Mesendoderm (in vitro differentiated cells): ENCODE data around the gene TOGARAM2.

ENCODE experiments used
- DNase-seq: peaks from one replicate; pipeline ENCODE4 v3.0.0; 2013
- H2AK5ac ChIP-seq: 2 replicates; pipeline ENCODE4 v1.6.1; 2013; ENCODE audit warnings: low read length, inconsistent platforms
- H2BK120ac ChIP-seq: 2 replicates; pipeline ENCODE4 v1.6.1; 2013; ENCODE audit warnings: low read depth, mild to moderate bottlenecking, low read length, moderate library complexity, mixed read lengths
- H2BK15ac ChIP-seq: replicated peaks from 2 replicates; pipeline ENCODE4 v1.6.1; 2013; ENCODE audit warnings: low read depth, mild to moderate bottlenecking, moderate library complexity
- H2BK5ac ChIP-seq: 2 replicates; pipeline ENCODE4 v1.6.1; 2013; ENCODE audit warnings: low read length, inconsistent platforms
- H3K18ac ChIP-seq: 2 replicates; pipeline ENCODE4 v1.6.1; 2013; ENCODE audit warnings: mild to moderate bottlenecking, low read length, mixed read lengths
- H3K23ac ChIP-seq: one replicate; pipeline ENCODE4 v1.6.1; 2013; ENCODE audit warnings: low read length
- H3K27ac ChIP-seq: 2 replicates; pipeline ENCODE4 v1.5.1; 2013; ENCODE audit warnings: low read depth, mild to moderate bottlenecking, inconsistent platforms, low read length, moderate library complexity
- H3K27me3 ChIP-seq: 2 replicates; pipeline ENCODE4 v1.6.1; 2013; ENCODE audit warnings: low read length, control low read depth, mild to moderate bottlenecking, inconsistent platforms; ENCODE audit not compliant: insufficient read depth, poor library complexity
- H3K36me3 ChIP-seq: 2 replicates; pipeline ENCODE4 v1.6.1; 2013; ENCODE audit warnings: low read length, inconsistent platforms; ENCODE audit not compliant: control insufficient read depth, insufficient read depth
- H3K4ac ChIP-seq: one replicate; pipeline ENCODE4 v1.6.1; 2013; ENCODE audit warnings: low read depth, mild to moderate bottlenecking, low read length, moderate library complexity
- H3K4me1 ChIP-seq: 2 replicates; pipeline ENCODE4 v1.6.1; 2013; ENCODE audit warnings: low read depth, low read length, inconsistent platforms; ENCODE audit not compliant: control insufficient read depth
- H3K4me2 ChIP-seq: 2 replicates; pipeline ENCODE4 v1.6.1; 2013; ENCODE audit warnings: low read length
- H3K4me3 ChIP-seq: 2 replicates; pipeline ENCODE4 v1.5.1; 2013; ENCODE audit warnings: mild to moderate bottlenecking, low read length
- H3K56ac ChIP-seq: one replicate; pipeline ENCODE4 v1.6.1; 2013; ENCODE audit warnings: low read length
- H3K79me1 ChIP-seq: 2 replicates; pipeline ENCODE4 v1.6.1; 2013; ENCODE audit warnings: low read length, inconsistent platforms
- H3K79me2 ChIP-seq: 2 replicates; pipeline ENCODE4 v1.6.1; 2013; ENCODE audit warnings: mild to moderate bottlenecking, low read length; ENCODE audit not compliant: control insufficient read depth, insufficient read depth
- H3K9ac ChIP-seq: 2 replicates; pipeline ENCODE4 v1.6.1; 2013; ENCODE audit warnings: low read length, inconsistent platforms
- H4K5ac ChIP-seq: one replicate; pipeline ENCODE4 v1.6.1; 2013; ENCODE audit warnings: low read length
- H4K8ac ChIP-seq: one replicate; pipeline ENCODE4 v1.6.1; 2013; ENCODE audit warnings: low read depth, mild to moderate bottlenecking, control low read depth, low read length, moderate library complexity
- WGBS: extraction: QIAGEN DNeasy Blood & Tissue Kit; methylation state at CpG from one replicate; pipeline ENCODE4 v1.1.7; 2013; ENCODE audit warnings: low lambda C conversion rate, missing lambda C conversion rate; ENCODE audit not compliant: insufficient coverage; ENCODE audit errors: extremely low coverage; 5-methylcytosine and 5-hydroxymethylcytosine counted together

The TOGARAM2 gene

GRCh38 chr2:29072251-29072650 lies 91.2 kb downstream of the TOGARAM2 start:
- H3K18ac ChIP-seq = no peak overlapping the region
- no CpG with 5 or more reads among the region's 8 CpGs for WGBS

GRCh38 chr2:29072971-29073725 lies 92.0 kb downstream of the TOGARAM2 start:
- H2AK5ac ChIP-seq = no peak overlapping the region
- no peak overlapping the region for H2BK120ac ChIP-seq
- no peak overlapping the region for H3K23ac ChIP-seq
- H2BK15ac ChIP-seq = no peak overlapping the region
- no peaks in the 10 kb centered on the region for H3K4me1 ChIP-seq
- no peak overlapping the region for H3K4ac ChIP-seq
- H3K36me3 ChIP-seq = no peaks in the 10 kb centered on the region
- H3K27me3 ChIP-seq = no peaks in the 10 kb centered on the region
- no peak overlapping the region for H3K9ac ChIP-seq
- no peak for DNase-seq
- H4K8ac ChIP-seq = no peak overlapping the region
- H3K18ac ChIP-seq = no peak overlapping the region
- H3K4me2 ChIP-seq = no peak overlapping the region
- WGBS = no CpG with 5 or more reads among the region's 12 CpGs
- H2BK5ac ChIP-seq = no peak overlapping the region
- no peaks in the 10 kb centered on the region for H3K79me2 ChIP-seq
- H3K27ac ChIP-seq = no peak overlapping the region
- no peak overlapping the region for H3K4me3 ChIP-seq
- H4K5ac ChIP-seq = no peak overlapping the region
- no peaks in the 10 kb centered on the region for H3K79me1 ChIP-seq
- H3K56ac ChIP-seq = no peak overlapping the region

More at GRCh38 chr2:29072251-29072650, 91.2 kb downstream of the TOGARAM2 start:
- Histone ChIP-seq H3K4me1 (no peaks in the 10 kb centered on the region), H2BK5ac (no peak overlapping the region), H4K5ac (no peak overlapping the region), H3K4ac (no peak overlapping the region), H3K36me3 (no peaks in the 10 kb centered on the region), H3K23ac (no peak overlapping the region), H4K8ac (no peak overlapping the region), H3K79me1 (no peaks in the 10 kb centered on the region), H3K9ac (no peak overlapping the region), H3K56ac (no peak overlapping the region), H3K4me2 (no peak overlapping the region), H3K4me3 (no peak overlapping the region), H2AK5ac (no peak overlapping the region), H3K27me3 (no peaks in the 10 kb centered on the region), H2BK120ac (no peak overlapping the region), H3K27ac (no peak overlapping the region), H2BK15ac (no peak overlapping the region), H3K79me2 (no peaks in the 10 kb centered on the region)
- no peak for DNase-seq

- no peaks in the 10 kb centered on the region for H3K79me2 ChIP-seq
- no peak overlapping the region for H3K9ac ChIP-seq
- H4K8ac ChIP-seq = no peak overlapping the region
- no peak overlapping the region for H3K23ac ChIP-seq
- H3K27me3 ChIP-seq = no peaks in the 10 kb centered on the region
- no peak overlapping the region for H2BK15ac ChIP-seq
- H3K4me2 ChIP-seq = no peak overlapping the region
- no peak for DNase-seq
- no peak overlapping the region for H3K4ac ChIP-seq
- no peak overlapping the region for H3K56ac ChIP-seq
- no peak overlapping the region for H3K4me3 ChIP-seq
- no peaks in the 10 kb centered on the region for H3K4me1 ChIP-seq
- no peaks in the 10 kb centered on the region for H3K36me3 ChIP-seq
- H3K79me1 ChIP-seq = no peaks in the 10 kb centered on the region
- no peak overlapping the region for H4K5ac ChIP-seq
- no peak overlapping the region for H2AK5ac ChIP-seq
- no peak overlapping the region for H3K27ac ChIP-seq
- H2BK5ac ChIP-seq = no peak overlapping the region
- WGBS = no CpG with 5 or more reads among the region's 4 CpGs
- no peak overlapping the region for H3K18ac ChIP-seq
- no peak overlapping the region for H2BK120ac ChIP-seq
Observed at GRCh38 chr2:29073933-29074332, 92.8 kb downstream of the TOGARAM2 start.

- H2BK15ac ChIP-seq = no peak within 1 kb of the TSS
- no peaks in the 10 kb centered on the region for H3K79me2 ChIP-seq
- H3K79me1 ChIP-seq = no peaks in the 10 kb centered on the region
- no peaks in the 10 kb centered on the region for H3K36me3 ChIP-seq
- no peak within 1 kb of the TSS for H3K4me3 ChIP-seq
- no peak within 1 kb of the TSS for H3K27ac ChIP-seq
- no peaks in the 10 kb centered on the region for H3K27me3 ChIP-seq
- no peak within 1 kb of the TSS for H4K5ac ChIP-seq
- H3K4me2 ChIP-seq = no peak within 1 kb of the TSS
- H3K18ac ChIP-seq = no peak within 1 kb of the TSS
- H3K23ac ChIP-seq = no peak within 1 kb of the TSS
- DNase-seq = no peak
- no peak within 1 kb of the TSS for H4K8ac ChIP-seq
- no peak within 1 kb of the TSS for H3K9ac ChIP-seq
- WGBS = no CpG with 5 or more reads among the region's 8 CpGs
- no peak within 1 kb of the TSS for H3K4ac ChIP-seq
- H3K56ac ChIP-seq = no peak within 1 kb of the TSS
- H2BK120ac ChIP-seq = no peak within 1 kb of the TSS
- no peaks in the 10 kb centered on the region for H3K4me1 ChIP-seq
- H2BK5ac ChIP-seq = no peak within 1 kb of the TSS
- H2AK5ac ChIP-seq = no peak within 1 kb of the TSS
Observed at GRCh38 chr2:29074411-29074810, 93.3 kb downstream of the TOGARAM2 start, which contains the start of gene PCARE. Gene PCARE (minus strand): TSS chr2:29074523. CDS start chr2:29074261, 262 bp downstream.

- H3K18ac ChIP-seq = no peak overlapping the region
- no peak overlapping the region for H4K5ac ChIP-seq
- no peaks in the 10 kb centered on the region for H3K79me2 ChIP-seq
- H3K79me1 ChIP-seq = no peaks in the 10 kb centered on the region
- no peak overlapping the region for H4K8ac ChIP-seq
- no peak for DNase-seq
- no peak overlapping the region for H2BK120ac ChIP-seq
- H3K4me3 ChIP-seq = no peak overlapping the region
- H3K4ac ChIP-seq = no peak overlapping the region
- no peaks in the 10 kb centered on the region for H3K4me1 ChIP-seq
- no peak overlapping the region for H2BK5ac ChIP-seq
- H2AK5ac ChIP-seq = no peak overlapping the region
- no CpG with 5 or more reads among the region's 14 CpGs for WGBS
- no peak overlapping the region for H2BK15ac ChIP-seq
- H3K4me2 ChIP-seq = no peak overlapping the region
- no peak overlapping the region for H3K27ac ChIP-seq
- no peaks in the 10 kb centered on the region for H3K27me3 ChIP-seq
- no peak overlapping the region for H3K56ac ChIP-seq
- H3K23ac ChIP-seq = no peak overlapping the region
- no peaks in the 10 kb centered on the region for H3K36me3 ChIP-seq
- no peak overlapping the region for H3K9ac ChIP-seq
Observed at GRCh38 chr2:29075894-29076705, 95.0 kb downstream of the TOGARAM2 start.
